SK-N-SH treated with all-trans-retinoic acid at 6 μM for 48 hours (cell line): Measurements from ENCODE around the gene SART3.

Source experiments
- ARNTL ChIP-seq: fragments of 450-650 bp; formaldehyde crosslinking; IDR thresholded peaks from 2 replicates; pipeline ENCODE4 v1.5.0; 2020; ENCODE audit warnings: low read depth, mild to moderate bottlenecking, moderate library complexity, borderline replicate concordance
- ESRRG ChIP-seq: fragments of 250-450 bp; sonication (Bioruptor Pico); IDR thresholded peaks from 2 replicates; pipeline ENCODE4 v1.6.1; 2021; ENCODE audit warnings: mild to moderate bottlenecking
- GLIS3 ChIP-seq: fragments of 250-450 bp; sonication (Bioruptor Pico); IDR thresholded peaks from 2 replicates; pipeline ENCODE4 v1.5.0; 2020; ENCODE audit warnings: mild to moderate bottlenecking, moderate library complexity
- OSR1 ChIP-seq: fragments of 250-450 bp; sonication (Bioruptor Pico); IDR thresholded peaks from 2 replicates; pipeline ENCODE4 v1.8.0; 2022; ENCODE audit warnings: moderate library complexity, mild to moderate bottlenecking, inconsistent platforms
- PPARA ChIP-seq: fragments of 250-450 bp; sonication (Bioruptor Pico); IDR thresholded peaks from 2 replicates; pipeline ENCODE4 v1.5.0; 2020; ENCODE audit warnings: mild to moderate bottlenecking, borderline replicate concordance
- ZFP30 ChIP-seq: fragments of 450-650 bp; formaldehyde crosslinking; IDR thresholded peaks from 2 replicates; pipeline ENCODE4 v1.5.0; 2022; ENCODE audit warnings: mild to moderate bottlenecking, moderate library complexity
- TF ChIP-seq, protein P1 (sequence below): fragments of 250-450 bp; sonication (Bioruptor Pico); IDR thresholded peaks from 2 replicates; pipeline ENCODE4 v1.8.0; 2020; ENCODE audit warnings: mild to moderate bottlenecking, moderate library complexity, borderline replicate concordance

- TF ChIP-seq ARNTL (CRISPR knock-in tag), result no peak
- no peak for TF ChIP-seq OSR1 (CRISPR knock-in tag)
- TF ChIP-seq GLIS3 (CRISPR knock-in tag), result no peak
- no peak for TF ChIP-seq ESRRG (CRISPR knock-in tag)
- no peak for TF ChIP-seq PPARA (CRISPR knock-in tag)
- no peak for TF ChIP-seq ZFP30 (CRISPR knock-in tag)
- TF ChIP-seq, protein P1, sequence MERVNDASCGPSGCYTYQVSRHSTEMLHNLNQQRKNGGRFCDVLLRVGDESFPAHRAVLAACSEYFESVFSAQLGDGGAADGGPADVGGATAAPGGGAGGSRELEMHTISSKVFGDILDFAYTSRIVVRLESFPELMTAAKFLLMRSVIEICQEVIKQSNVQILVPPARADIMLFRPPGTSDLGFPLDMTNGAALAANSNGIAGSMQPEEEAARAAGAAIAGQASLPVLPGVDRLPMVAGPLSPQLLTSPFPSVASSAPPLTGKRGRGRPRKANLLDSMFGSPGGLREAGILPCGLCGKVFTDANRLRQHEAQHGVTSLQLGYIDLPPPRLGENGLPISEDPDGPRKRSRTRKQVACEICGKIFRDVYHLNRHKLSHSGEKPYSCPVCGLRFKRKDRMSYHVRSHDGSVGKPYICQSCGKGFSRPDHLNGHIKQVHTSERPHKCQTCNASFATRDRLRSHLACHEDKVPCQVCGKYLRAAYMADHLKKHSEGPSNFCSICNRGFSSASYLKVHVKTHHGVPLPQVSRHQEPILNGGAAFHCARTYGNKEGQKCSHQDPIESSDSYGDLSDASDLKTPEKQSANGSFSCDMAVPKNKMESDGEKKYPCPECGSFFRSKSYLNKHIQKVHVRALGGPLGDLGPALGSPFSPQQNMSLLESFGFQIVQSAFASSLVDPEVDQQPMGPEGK (CRISPR knock-in tag), result no peak
Measured at GRCh38 chr12:108602209-108602705, 41.3 kb upstream of the SART3 start.
